ENCODE results near the gene LARP4. TPM values are rescaled to one million over a fixed set of nuclear protein-coding genes. Genes with fewer than 3 reads are reported as not detected.
"Not testable (repeated sequence)": the region's sequence is repeated elsewhere in the genome, so short reads cannot be mapped to it uniquely, and the experiment has no call there.

LARP4 gene
- total RNA-seq, 2 experiments from 2014 or later = 32.9 to 84.1 TPM

- DNase-seq (ENCODE audit: low spot score) = no peak
- H3K4me2 ChIP-seq (ENCODE audit: low read length) = no peak overlapping the region
- intact Hi-C loops (cut with micrococcal nuclease; ENCODE audit: unreplicated experiment) = no loop called here
- TF ChIP-seq CTCF (conservative IDR thresholded peaks at IDR 0.05; ENCODE audit: low read length) (no peak), EZH2phosphoT487 (IDR thresholded peaks at IDR 0.05; ENCODE audit: borderline replicate concordance, low read depth, low read length) (no peak)
- no peak overlapping the region for H3K4me3 ChIP-seq (ENCODE audit: low read depth, low read length, poor library complexity, severe bottlenecking)
- H3K9me3 ChIP-seq (ENCODE audit: low read length) = no peaks in the 10 kb centered on the region
- ChIA-PET CTCF (ENCODE audit: unreplicated experiment) (no interaction called here), POLR2A (no interaction called here)
- no peaks in the 10 kb centered on the region for H3K9me2 ChIP-seq (ENCODE audit: insufficient read depth, low read length)
- no peaks in the 10 kb centered on the region for H3K4me1 ChIP-seq (ENCODE audit: insufficient read depth, low read length, poor library complexity, severe bottlenecking)
- no peaks in the 10 kb centered on the region for H3K79me2 ChIP-seq (ENCODE audit: insufficient read depth, low read depth, low read length)
- BruUV-seq (replicated peaks) = no TSS peak
- peaks cover 94% of the 10 kb centered on the region for H3K36me3 ChIP-seq (ENCODE audit: insufficient read depth, low read length)
- H3K27ac ChIP-seq (ENCODE audit: low read depth, low read length, poor library complexity, severe bottlenecking) = no peak overlapping the region
- H2AFZ ChIP-seq (ENCODE audit: low read length) = no peak overlapping the region
- no peaks in the 10 kb centered on the region for H4K20me1 ChIP-seq (ENCODE audit: insufficient read depth, low read length)
Measured at GRCh38 chr12:50441763-50442162, 41.1 kb downstream of the LARP4 start.

GRCh38 chr12:50442178-50442908, 41.7 kb downstream of the LARP4 start:
- no peak for TF ChIP-seq EZH2phosphoT487 (IDR thresholded peaks at IDR 0.05; ENCODE audit: borderline replicate concordance, low read depth, low read length)
- no peak for TF ChIP-seq CTCF (conservative IDR thresholded peaks at IDR 0.05; ENCODE audit: low read length)
- Histone ChIP-seq H3K4me3 (ENCODE audit: low read depth, low read length, poor library complexity, severe bottlenecking) (no peak overlapping the region), H3K9me3 (ENCODE audit: low read length) (no peaks in the 10 kb centered on the region), H3K9me2 (ENCODE audit: insufficient read depth, low read length) (no peaks in the 10 kb centered on the region), H3K36me3 (ENCODE audit: insufficient read depth, low read length) (peaks cover 93% of the 10 kb centered on the region), H3K27ac (ENCODE audit: low read depth, low read length, poor library complexity, severe bottlenecking) (no peak overlapping the region), H4K20me1 (ENCODE audit: insufficient read depth, low read length) (no peaks in the 10 kb centered on the region), H3K4me1 (ENCODE audit: insufficient read depth, low read length, poor library complexity, severe bottlenecking) (no peaks in the 10 kb centered on the region), H3K4me2 (ENCODE audit: low read length) (no peak overlapping the region), H2AFZ (ENCODE audit: low read length) (no peak overlapping the region), H3K79me2 (ENCODE audit: insufficient read depth, low read depth, low read length) (no peaks in the 10 kb centered on the region)
- intact Hi-C loops (cut with micrococcal nuclease; ENCODE audit: unreplicated experiment) = no loop called here
- no peak for DNase-seq (ENCODE audit: low spot score)
- ChIA-PET CTCF (ENCODE audit: unreplicated experiment) (no interaction called here), POLR2A (interaction anchor here (0.6 to 1.1 kb wide), 2 partner anchors 9 to 198 kb away, joined by 3 to 4 read pairs; no protein-coding TSS in a partner anchor)
- BruUV-seq (replicated peaks) = TSS peak; percentile 17

GRCh38 chr12:50449671-50450070, 49.0 kb downstream of the LARP4 start:
- CTCF ChIA-PET (ENCODE audit: unreplicated experiment); intact Hi-C loops (cut with micrococcal nuclease; ENCODE audit: unreplicated experiment); H4K20me1 ChIP-seq (ENCODE audit: insufficient read depth, low read length); BruUV-seq (replicated peaks); H3K27ac ChIP-seq (ENCODE audit: low read depth, low read length, poor library complexity, severe bottlenecking); H3K4me2 ChIP-seq (ENCODE audit: low read length); H2AFZ ChIP-seq (ENCODE audit: low read length); H3K9me2 ChIP-seq (ENCODE audit: insufficient read depth, low read length); H3K4me3 ChIP-seq (ENCODE audit: low read depth, low read length, poor library complexity, severe bottlenecking); H3K79me2 ChIP-seq (ENCODE audit: insufficient read depth, low read depth, low read length); DNase-seq (ENCODE audit: low spot score); H3K4me1 ChIP-seq (ENCODE audit: insufficient read depth, low read length, poor library complexity, severe bottlenecking); H3K9me3 ChIP-seq (ENCODE audit: low read length): not testable (repeated sequence)
- POLR2A ChIA-PET = interaction anchor here (1.1 kb wide), 1 partner anchor 510 kb away, joined by 3 read pairs; no protein-coding TSS in a partner anchor
- H3K36me3 ChIP-seq (ENCODE audit: insufficient read depth, low read length) = peaks cover 86% of the 10 kb centered on the region
